SK-N-MC (cell line): ENCODE data around the gene TMEM161A.

Experiments
- EZH2 ChIP-seq: fragments of 200-600 bp; sonication (generic); IDR thresholded peaks from one replicate; pipeline ENCODE4 v1.6.1; 2017; ENCODE audit warnings: antibody characterized with exemption
- POLR2AphosphoS5 ChIP-seq: IDR thresholded peaks from 2 replicates; pipeline ENCODE4 v1.6.1; 2012; ENCODE audit warnings: mild to moderate bottlenecking, low read depth, low read length, borderline replicate concordance

GRCh38 chr19:19106056-19106551, 32.2 kb downstream of the TMEM161A start:
- TF ChIP-seq POLR2AphosphoS5, result no peak; the same call in 1 of the 2 replicates
- TF ChIP-seq EZH2, result no peak
